Left kidney (tissue), 2 donors: ENCODE data around the gene CHAF1B. TPM values are rescaled to one million over a fixed set of nuclear protein-coding genes. Genes with fewer than 3 reads are reported as not detected.

Experiments used
- DNase-seq: peaks from one replicate; pipeline ENCODE4 v3.0.0-alpha.2; 2013
- polyA plus RNA-seq: library from polyadenylated mRNA; unstranded; fragments of 120-200 nt; gene quantifications from one replicate; pipeline ENCODE4 v1.2.1, GENCODE V29; 2013; ENCODE audit not compliant: insufficient read length

The CHAF1B gene
- polyA plus RNA-seq, 1 donor = 11.4 TPM

DNA sequence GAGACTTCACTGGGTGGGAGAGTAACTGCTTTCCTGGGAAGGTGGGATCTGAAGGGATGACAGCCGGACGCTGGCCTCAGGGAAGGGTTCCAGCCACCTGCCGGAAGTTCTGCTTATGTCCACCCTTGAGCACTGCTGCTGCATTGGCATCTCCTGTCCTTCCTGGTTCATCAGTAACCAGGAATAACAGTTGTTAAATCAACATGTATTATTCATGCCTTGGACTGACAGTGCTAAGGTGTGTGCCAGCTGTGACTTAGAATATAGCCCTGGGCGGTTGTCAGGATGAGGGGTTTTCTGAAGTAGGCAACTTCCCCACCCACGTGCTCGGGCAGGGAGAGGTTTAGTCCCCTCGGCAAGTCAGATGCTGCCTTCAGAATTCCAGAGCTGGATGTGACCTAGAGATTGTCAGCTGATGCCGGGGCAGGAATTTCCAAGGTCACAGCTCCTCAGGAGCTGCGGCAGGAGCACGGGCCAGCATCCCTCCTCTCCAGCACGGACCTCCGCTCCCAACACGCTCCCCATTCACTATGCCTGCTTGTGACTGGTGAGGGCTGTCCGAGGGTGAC is 76.8 kb downstream of the CHAF1B start:
- no peak for DNase-seq

DNA sequence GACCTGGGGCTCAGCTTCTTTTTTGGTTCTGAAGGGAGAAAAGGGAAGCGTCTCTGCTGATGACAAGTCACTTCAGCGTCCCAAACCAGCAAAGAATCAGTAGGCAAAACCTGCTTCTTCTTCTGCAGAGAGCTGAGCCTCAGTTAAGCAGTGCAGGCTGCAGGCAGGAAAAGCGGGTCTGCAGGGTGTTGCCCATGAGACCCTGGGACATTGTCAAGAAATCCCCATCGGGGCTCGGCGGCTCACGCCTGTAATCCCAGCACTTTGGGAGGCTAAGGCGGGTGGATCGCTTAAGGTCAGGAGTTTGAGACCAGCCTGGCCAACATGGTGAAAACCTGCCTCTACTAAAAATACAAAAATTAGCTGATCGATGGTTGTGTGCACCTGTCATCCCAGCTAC is 78.0 kb downstream of the CHAF1B start:
- no peak for DNase-seq

DNA sequence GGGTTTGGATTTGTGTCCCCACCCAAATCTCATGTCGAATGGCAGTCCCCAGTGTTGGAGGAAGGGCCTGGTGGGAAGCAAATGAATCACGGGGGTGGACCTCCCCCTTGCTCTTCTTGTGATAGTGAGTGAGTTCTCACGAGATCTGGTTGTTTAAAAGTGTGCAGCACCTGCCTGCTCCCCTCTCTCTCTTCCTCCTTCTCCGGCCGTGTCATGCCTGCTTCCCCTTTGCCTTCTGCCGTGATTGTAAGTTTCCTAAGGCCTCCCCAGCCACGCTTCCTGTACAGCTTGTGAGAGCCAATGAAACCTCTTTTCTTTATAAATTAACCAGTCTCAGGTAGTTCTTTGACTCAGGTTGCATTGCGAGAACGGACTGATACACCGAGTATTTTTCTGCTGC is 78.8 kb downstream of the CHAF1B start:
- DNase-seq = no peak

DNA sequence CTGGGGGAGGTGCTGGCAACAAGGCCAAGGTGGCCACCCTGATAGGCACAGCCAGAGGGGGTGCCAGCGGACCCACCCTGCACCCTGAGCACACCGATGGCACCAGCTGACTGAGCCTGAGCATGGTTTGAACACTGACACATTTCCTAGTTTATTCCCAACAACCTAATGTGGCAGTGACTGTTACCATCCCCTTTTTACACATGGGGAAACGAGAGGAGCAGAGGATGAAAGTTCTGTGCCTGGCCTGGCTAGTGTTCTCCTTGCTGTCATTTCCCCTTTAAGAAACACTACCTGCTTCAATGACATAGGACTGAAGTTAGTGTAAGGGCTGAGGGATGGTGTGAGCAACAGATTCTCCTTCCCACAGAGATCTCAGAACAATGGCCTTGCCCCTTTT is 79.4 kb downstream of the CHAF1B start:
- DNase-seq = no peak

DNA sequence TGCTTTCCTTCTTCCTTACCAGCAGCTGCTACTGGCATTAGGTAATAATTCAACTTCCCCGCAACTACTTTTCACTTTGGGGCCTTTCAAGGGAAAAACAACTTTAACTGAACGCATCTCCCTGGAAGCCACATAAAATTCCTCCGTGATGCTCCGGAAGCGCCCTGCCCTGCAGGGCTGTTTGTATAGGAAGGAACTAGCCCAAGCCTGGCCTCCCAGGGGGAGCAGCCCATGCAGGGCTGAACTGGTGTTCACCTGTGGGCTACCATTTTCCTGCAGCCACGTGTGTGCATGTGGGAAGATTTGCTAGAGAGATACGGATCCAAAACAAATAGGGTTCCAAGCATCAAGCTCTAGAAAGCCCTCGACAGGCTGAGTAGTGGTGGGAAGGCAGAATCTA is 80.3 kb downstream of the CHAF1B start:
- no peak for DNase-seq

DNA sequence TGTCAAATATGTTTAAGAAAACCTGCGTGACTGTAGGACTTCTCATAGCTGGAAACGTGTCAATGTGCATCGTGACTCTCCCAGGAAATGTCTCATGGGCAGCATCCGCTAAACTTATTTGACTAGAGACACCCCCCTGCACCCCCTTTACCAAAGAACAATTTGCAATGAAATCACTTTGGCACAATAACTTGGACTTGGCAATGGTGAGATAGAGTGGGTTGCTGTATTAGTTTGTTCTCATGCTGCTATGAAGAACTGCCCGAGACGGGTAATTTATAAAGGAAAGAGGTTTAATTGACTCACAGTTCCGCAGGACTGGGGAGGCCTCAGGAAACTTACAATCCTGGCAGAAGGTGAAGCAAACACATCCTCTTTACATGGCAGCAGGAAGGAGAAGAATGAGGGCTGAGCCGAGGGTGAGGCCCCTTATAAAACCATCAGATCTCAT is 80.9 kb downstream of the CHAF1B start:
- no peak for DNase-seq

Other genes starting within 250 kb of the CHAF1B start
- gene DOP1B, start 228.6 kb upstream of the CHAF1B start, polyA plus RNA-seq = 6.6 TPM
- gene MORC3, start 65.2 kb upstream of the CHAF1B start, polyA plus RNA-seq = 44.9 TPM
- 1.6 TPM for gene CLDN14, start 94.7 kb downstream of the CHAF1B start, polyA plus RNA-seq